Measurements from ENCODE around the gene TRIM26. TPM values are rescaled to one million over a fixed set of nuclear protein-coding genes. Genes with fewer than 3 reads are reported as not detected.

The TRIM26 gene
- total and polyA plus RNA-seq, 2 of the 13 experiments (the other 11 are each of a cell fraction or from before 2014, with no cell fraction given), result 27.1 to 38.7 TPM

DNA sequence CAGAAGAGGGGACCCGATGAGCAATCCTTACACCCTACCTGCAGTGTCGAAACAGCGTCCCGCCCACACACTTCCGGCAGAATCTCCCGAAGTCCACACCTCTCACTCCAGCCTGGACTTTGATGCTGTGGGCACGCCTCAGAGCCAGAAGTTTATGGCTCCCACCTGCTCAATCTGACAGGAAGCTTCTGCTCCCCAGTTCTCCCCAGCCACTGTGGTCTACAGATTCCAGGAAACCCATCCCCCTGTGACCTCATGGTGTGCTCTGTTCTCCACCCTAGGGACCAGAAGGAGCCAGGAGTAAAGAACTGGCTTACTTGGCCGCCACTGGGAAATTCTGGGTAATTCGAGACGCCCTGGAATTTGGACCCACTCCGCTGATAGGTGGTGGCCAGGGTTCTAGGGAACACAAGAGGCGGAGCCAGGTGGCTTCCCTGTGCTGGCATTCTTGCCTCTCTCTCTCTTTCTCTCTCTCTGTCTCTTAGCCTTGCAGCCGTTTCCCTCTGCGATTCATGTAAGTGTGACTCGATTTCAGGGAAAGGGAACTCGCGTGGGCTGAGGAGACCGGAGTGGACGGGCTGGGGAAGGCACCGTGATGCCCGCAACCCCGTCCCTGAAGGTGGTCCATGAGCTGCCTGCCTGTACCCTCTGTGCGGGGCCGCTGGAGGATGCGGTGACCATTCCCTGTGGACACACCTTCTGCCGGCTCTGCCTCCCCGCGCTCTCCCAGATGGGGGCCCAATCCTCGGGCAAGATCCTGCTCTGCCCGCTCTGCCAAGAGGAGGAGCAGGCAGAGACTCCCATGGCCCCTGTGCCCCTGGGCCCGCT is 49.9 kb downstream of the TRIM26 start, which contains the start of gene TRIM15 (continued):
- TF ChIP-seq ZNF788 (CRISPR knock-in tag; IDR thresholded peaks at IDR 0.05; ENCODE audit: borderline replicate concordance) (peak; percentile 59; the same call in 1 of the 2 replicates), NCOA1 (CRISPR knock-in tag; IDR thresholded peaks at IDR 0.05) (peak; percentile 85; the same call in 1 of the 2 replicates), RNF2 (conservative IDR thresholded peaks at IDR 0.05; ENCODE audit: low read depth) (no peak), ZNF337 (CRISPR knock-in tag; IDR thresholded peaks at IDR 0.05; ENCODE audit: borderline replicate concordance, low read depth) (no peak), ZNF549 (CRISPR knock-in tag; IDR thresholded peaks at IDR 0.05) (no peak), ZNF883 (CRISPR knock-in tag; IDR thresholded peaks at IDR 0.05; ENCODE audit: not compliant biosample characterization) (no peak), U2AF1 (optimal IDR thresholded peaks at IDR 0.05; ENCODE audit: low read depth, low read length) (peak; percentile 95), ZNF772 (CRISPR knock-in tag; IDR thresholded peaks at IDR 0.05) (peak; percentile 87), MTA3 (CRISPR knock-in tag; IDR thresholded peaks at IDR 0.05) (no peak), RCOR2 (CRISPR knock-in tag; IDR thresholded peaks at IDR 0.05) (peak; percentile 66), ZNF446 (CRISPR knock-in tag; IDR thresholded peaks at IDR 0.05) (no peak), ONECUT2 (CRISPR knock-in tag; IDR thresholded peaks at IDR 0.05) (no peak), MAFK (conservative IDR thresholded peaks at IDR 0.05 in 1 of 2, IDR thresholded peaks at IDR 0.05 in 1 of 2; ENCODE audit: low read length in 2 of 2) (no peak)
- TF ChIP-seq, protein P1, sequence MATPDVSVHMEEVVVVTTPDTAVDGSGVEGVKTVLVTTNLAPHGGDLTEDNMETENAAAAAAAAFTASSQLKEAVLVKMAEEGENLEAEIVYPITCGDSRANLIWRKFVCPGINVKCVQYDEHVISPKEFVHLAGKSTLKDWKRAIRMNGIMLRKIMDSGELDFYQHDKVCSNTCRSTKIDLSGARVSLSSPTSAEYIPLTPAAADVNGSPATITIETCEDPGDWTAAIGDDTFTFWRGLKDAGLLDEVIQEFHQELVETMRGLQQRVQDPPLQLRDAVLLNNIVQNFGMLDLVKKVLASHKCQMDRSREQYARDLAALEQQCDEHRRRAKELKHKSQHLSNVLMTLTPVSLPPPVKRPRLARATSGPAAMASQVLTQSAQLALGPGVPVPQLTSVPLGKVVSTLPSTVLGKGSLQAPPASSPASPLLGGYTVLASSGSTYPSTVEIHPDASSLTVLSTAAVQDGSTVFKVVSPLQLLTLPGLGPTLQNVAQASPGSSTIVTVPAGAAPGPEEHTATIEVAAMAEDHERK (CRISPR knock-in tag; IDR thresholded peaks at IDR 0.05; ENCODE audit: low read depth), result no peak
- TF ChIP-seq, protein P2, sequence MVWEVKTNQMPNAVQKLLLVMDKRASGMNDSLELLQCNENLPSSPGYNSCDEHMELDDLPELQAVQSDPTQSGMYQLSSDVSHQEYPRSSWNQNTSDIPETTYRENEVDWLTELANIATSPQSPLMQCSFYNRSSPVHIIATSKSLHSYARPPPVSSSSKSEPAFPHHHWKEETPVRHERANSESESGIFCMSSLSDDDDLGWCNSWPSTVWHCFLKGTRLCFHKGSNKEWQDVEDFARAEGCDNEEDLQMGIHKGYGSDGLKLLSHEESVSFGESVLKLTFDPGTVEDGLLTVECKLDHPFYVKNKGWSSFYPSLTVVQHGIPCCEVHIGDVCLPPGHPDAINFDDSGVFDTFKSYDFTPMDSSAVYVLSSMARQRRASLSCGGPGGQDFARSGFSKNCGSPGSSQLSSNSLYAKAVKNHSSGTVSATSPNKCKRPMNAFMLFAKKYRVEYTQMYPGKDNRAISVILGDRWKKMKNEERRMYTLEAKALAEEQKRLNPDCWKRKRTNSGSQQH (CRISPR knock-in tag; IDR thresholded peaks at IDR 0.05; ENCODE audit: low read depth), result no peak; the same call in 1 of the 2 replicates
- TF ChIP-seq, protein P3, sequence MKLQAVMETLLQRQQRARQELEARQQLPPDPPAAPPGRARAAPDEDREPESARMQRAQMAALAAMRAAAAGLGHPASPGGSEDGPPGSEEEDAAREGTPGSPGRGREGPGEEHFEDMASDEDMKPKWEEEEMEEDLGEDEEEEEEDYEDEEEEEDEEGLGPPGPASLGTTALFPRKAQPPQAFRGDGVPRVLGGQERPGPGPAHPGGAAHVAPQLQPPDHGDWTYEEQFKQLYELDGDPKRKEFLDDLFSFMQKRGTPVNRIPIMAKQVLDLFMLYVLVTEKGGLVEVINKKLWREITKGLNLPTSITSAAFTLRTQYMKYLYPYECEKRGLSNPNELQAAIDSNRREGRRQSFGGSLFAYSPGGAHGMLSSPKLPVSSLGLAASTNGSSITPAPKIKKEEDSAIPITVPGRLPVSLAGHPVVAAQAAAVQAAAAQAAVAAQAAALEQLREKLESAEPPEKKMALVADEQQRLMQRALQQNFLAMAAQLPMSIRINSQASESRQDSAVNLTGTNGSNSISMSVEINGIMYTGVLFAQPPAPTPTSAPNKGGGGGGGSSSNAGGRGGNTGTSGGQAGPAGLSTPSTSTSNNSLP (IDR thresholded peaks at IDR 0.05; ENCODE audit: low read depth, low read length), result no peak
- TF ChIP-seq, protein P4, sequence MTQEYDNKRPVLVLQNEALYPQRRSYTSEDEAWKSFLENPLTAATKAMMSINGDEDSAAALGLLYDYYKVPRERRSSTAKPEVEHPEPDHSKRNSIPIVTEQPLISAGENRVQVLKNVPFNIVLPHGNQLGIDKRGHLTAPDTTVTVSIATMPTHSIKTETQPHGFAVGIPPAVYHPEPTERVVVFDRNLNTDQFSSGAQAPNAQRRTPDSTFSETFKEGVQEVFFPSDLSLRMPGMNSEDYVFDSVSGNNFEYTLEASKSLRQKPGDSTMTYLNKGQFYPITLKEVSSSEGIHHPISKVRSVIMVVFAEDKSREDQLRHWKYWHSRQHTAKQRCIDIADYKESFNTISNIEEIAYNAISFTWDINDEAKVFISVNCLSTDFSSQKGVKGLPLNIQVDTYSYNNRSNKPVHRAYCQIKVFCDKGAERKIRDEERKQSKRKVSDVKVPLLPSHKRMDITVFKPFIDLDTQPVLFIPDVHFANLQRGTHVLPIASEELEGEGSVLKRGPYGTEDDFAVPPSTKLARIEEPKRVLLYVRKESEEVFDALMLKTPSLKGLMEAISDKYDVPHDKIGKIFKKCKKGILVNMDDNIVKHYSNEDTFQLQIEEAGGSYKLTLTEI (CRISPR knock-in tag; conservative IDR thresholded peaks at IDR 0.05), result no peak
- TF ChIP-seq, protein P5, sequence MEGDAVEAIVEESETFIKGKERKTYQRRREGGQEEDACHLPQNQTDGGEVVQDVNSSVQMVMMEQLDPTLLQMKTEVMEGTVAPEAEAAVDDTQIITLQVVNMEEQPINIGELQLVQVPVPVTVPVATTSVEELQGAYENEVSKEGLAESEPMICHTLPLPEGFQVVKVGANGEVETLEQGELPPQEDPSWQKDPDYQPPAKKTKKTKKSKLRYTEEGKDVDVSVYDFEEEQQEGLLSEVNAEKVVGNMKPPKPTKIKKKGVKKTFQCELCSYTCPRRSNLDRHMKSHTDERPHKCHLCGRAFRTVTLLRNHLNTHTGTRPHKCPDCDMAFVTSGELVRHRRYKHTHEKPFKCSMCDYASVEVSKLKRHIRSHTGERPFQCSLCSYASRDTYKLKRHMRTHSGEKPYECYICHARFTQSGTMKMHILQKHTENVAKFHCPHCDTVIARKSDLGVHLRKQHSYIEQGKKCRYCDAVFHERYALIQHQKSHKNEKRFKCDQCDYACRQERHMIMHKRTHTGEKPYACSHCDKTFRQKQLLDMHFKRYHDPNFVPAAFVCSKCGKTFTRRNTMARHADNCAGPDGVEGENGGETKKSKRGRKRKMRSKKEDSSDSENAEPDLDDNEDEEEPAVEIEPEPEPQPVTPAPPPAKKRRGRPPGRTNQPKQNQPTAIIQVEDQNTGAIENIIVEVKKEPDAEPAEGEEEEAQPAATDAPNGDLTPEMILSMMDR (CRISPR knock-in tag; IDR thresholded peaks at IDR 0.05), result 0 out of 2 replicates have a peak, but pooled peaks have one; percentile 11
- TF ChIP-seq, protein P6, sequence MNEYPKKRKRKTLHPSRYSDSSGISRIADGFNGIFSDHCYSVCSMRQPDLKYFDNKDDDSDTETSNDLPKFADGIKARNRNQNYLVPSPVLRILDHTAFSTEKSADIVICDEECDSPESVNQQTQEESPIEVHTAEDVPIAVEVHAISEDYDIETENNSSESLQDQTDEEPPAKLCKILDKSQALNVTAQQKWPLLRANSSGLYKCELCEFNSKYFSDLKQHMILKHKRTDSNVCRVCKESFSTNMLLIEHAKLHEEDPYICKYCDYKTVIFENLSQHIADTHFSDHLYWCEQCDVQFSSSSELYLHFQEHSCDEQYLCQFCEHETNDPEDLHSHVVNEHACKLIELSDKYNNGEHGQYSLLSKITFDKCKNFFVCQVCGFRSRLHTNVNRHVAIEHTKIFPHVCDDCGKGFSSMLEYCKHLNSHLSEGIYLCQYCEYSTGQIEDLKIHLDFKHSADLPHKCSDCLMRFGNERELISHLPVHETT (CRISPR knock-in tag; conservative IDR thresholded peaks at IDR 0.05), result no peak
